K562 (cell line): ENCODE results near the gene SCN1B. TPM values are rescaled to one million over a fixed set of nuclear protein-coding genes. Genes with fewer than 3 reads are reported as not detected.

ENCODE experiments used
- CBX3 ChIP-seq, 2 experiments: IDR thresholded peaks; 1 replicate in 1 of 2; 2 replicates in 1 of 2; pipeline ENCODE4 v1.6.1; 2012; ENCODE audit warnings: inconsistent platforms in 2 of 2, low read length in 2 of 2, borderline replicate concordance in 1 of 2, control low read depth in 1 of 2
- CTCFL ChIP-seq: IDR thresholded peaks from 2 replicates; pipeline ENCODE4 v1.6.1; 2011; ENCODE audit warnings: borderline replicate concordance, low read depth, mild to moderate bottlenecking, moderate library complexity, low read length; ENCODE audit not compliant: insufficient read depth, poor library complexity, severe bottlenecking
- FOXA1 ChIP-seq: fragments of 450-650 bp; IDR thresholded peaks from 2 replicates; pipeline ENCODE4 v1.6.1; 2016; ENCODE audit warnings: mild to moderate bottlenecking, borderline replicate concordance
- HNRNPL ChIP-seq: fragments of 200-400 bp; formaldehyde crosslinking; IDR thresholded peaks from 2 replicates; pipeline ENCODE4 v1.6.1; 2017; ENCODE audit warnings: low read depth, mild to moderate bottlenecking, low read length
- HNRNPLL ChIP-seq: fragments of 200-400 bp; formaldehyde crosslinking; IDR thresholded peaks from 2 replicates; pipeline ENCODE4 v1.6.1; 2017; ENCODE audit warnings: low read length, low read depth, mild to moderate bottlenecking; ENCODE audit not compliant: poor library complexity, severe bottlenecking
- MLLT1 ChIP-seq, 2 experiments: fragments of 450-650 bp; IDR thresholded peaks; 2 replicates each; pipeline ENCODE4 v1.6.1; 2016
- NUFIP1 ChIP-seq: fragments of 450-650 bp; IDR thresholded peaks from 2 replicates; pipeline ENCODE4 v1.6.1; 2018; ENCODE audit not compliant: partially characterized antibody
- PHB ChIP-seq: fragments of 250-450 bp; sonication (Bioruptor Pico); IDR thresholded peaks from 2 replicates; pipeline ENCODE4 v1.5.0; 2021
- SRSF3 ChIP-seq: fragments of 200-400 bp; formaldehyde crosslinking; IDR thresholded peaks from 2 replicates; pipeline ENCODE4 v1.6.1; 2016; ENCODE audit warnings: mild to moderate bottlenecking, low read length, moderate library complexity; ENCODE audit not compliant: insufficient read depth
- ZNF217 ChIP-seq: sonication (generic); formaldehyde crosslinking; IDR thresholded peaks from 2 replicates; pipeline ENCODE4 v1.8.0; 2022; ENCODE audit warnings: mild to moderate bottlenecking, missing genetic modification reagents
- ZNF592 ChIP-seq: fragments of 450-650 bp; IDR thresholded peaks from 2 replicates; pipeline ENCODE4 v1.6.1; 2017; ENCODE audit warnings: antibody characterized with exemption, mild to moderate bottlenecking
- ZZZ3 ChIP-seq: fragments of 450-650 bp; IDR thresholded peaks from 2 replicates; pipeline ENCODE4 v1.6.1; 2016; ENCODE audit warnings: antibody characterized with exemption, mild to moderate bottlenecking, moderate library complexity
- polyA plus RNA-seq, 8 experiments: library from polyadenylated mRNA; depleted of rRNA in 4 of 8; stranded (reverse) in 5 of 8; unstranded in 3 of 8; fragments of >200 nt; fragmentation: Nextera tagmentation in 2 of 8; fragmentation: Illumina TruSeq in 1 of 8; extraction: Ambion mirVana in 2 of 8; extraction: Trizol in 1 of 8; gene quantifications; 2 replicates each; pipeline versions ENCODE4 v1.2.1 to v1.2.3, GENCODE V29; 2011 to 2014; ENCODE audit warnings: inconsistent platforms in 1 of 8, missing spikeins in 1 of 8
- total RNA-seq, 7 experiments: library from RNA; depleted of rRNA in 6 of 7; stranded (reverse); fragments of >200 nt in 6 of 7; fragmentation: Illumina TruSeq in 2 of 7; extraction: Trizol in 2 of 7; gene quantifications; 2 replicates each; pipeline versions ENCODE4 v1.2.1 to v1.2.3, GENCODE V29; 2011 to 2021; ENCODE audit warnings: low replicate concordance in 1 of 7
- TF ChIP-seq, protein P1 (sequence below): fragments of 250-450 bp; sonication (Bioruptor Pico); IDR thresholded peaks from 2 replicates; pipeline ENCODE4 v1.5.1; 2021; ENCODE audit warnings: mild to moderate bottlenecking
- TF ChIP-seq, protein P2 (sequence below): fragments of 250-450 bp; sonication (Bioruptor Pico); IDR thresholded peaks from 2 replicates; pipeline ENCODE4 v1.4.0; 2020; ENCODE audit warnings: mild to moderate bottlenecking, moderate library complexity

Gene SCN1B
- total and polyA plus RNA-seq, 9 of the 15 experiments (the other 6 are each of a cell fraction or from before 2014, with no cell fraction given): 0.03 to 2.5 (median 0.91) TPM

- no peak for TF ChIP-seq MLLT1 (IDR thresholded peaks at IDR 0.05)
- no peak for TF ChIP-seq SRSF3
- TF ChIP-seq, protein P1, sequence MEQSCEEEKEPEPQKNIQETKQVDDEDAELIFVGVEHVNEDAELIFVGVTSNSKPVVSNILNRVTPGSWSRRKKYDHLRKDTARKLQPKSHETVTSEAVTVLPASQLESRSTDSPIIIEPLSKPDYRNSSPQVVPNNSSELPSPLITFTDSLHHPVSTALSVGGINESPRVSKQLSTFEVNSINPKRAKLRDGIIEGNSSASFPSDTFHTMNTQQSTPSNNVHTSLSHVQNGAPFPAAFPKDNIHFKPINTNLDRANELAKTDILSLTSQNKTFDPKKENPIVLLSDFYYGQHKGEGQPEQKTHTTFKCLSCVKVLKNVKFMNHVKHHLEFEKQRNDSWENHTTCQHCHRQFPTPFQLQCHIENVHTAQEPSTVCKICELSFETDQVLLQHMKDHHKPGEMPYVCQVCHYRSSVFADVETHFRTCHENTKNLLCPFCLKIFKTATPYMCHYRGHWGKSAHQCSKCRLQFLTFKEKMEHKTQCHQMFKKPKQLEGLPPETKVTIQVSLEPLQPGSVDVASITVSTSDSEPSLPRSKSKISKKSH (CRISPR knock-in tag): no peak
- TF ChIP-seq CTCFL: no peak
- no peak for TF ChIP-seq FOXA1
- peak; percentile 98 for TF ChIP-seq HNRNPL
- TF ChIP-seq CBX3 (IDR thresholded peaks at IDR 0.05; ENCODE audit: borderline replicate concordance in 1 of 2, low read length in 2 of 2): peak in 1 of 2 experiments; percentile 49; a peak in 1 of 3 replicates
- no peak for TF ChIP-seq PHB (CRISPR knock-in tag)
- no peak for TF ChIP-seq ZZZ3
- TF ChIP-seq HNRNPLL: no peak
- no peak for TF ChIP-seq NUFIP1
- TF ChIP-seq ZNF217 (CRISPR knock-in tag): no peak
- TF ChIP-seq, protein P2, sequence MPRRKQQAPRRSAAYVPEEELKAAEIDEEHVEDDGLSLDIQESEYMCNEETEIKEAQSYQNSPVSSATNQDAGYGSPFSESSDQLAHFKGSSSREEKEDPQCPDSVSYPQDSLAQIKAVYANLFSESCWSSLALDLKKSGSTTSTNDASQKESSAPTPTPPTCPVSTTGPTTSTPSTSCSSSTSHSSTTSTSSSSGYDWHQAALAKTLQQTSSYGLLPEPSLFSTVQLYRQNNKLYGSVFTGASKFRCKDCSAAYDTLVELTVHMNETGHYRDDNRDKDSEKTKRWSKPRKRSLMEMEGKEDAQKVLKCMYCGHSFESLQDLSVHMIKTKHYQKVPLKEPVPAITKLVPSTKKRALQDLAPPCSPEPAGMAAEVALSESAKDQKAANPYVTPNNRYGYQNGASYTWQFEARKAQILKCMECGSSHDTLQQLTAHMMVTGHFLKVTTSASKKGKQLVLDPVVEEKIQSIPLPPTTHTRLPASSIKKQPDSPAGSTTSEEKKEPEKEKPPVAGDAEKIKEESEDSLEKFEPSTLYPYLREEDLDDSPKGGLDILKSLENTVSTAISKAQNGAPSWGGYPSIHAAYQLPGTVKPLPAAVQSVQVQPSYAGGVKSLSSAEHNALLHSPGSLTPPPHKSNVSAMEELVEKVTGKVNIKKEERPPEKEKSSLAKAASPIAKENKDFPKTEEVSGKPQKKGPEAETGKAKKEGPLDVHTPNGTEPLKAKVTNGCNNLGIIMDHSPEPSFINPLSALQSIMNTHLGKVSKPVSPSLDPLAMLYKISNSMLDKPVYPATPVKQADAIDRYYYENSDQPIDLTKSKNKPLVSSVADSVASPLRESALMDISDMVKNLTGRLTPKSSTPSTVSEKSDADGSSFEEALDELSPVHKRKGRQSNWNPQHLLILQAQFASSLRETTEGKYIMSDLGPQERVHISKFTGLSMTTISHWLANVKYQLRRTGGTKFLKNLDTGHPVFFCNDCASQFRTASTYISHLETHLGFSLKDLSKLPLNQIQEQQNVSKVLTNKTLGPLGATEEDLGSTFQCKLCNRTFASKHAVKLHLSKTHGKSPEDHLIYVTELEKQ (CRISPR knock-in tag): no peak
- TF ChIP-seq ZNF592: peak; percentile 87
Observed at GRCh38 chr19:35040826-35041547, 10.7 kb downstream of the SCN1B start (continued).
